DOHH2 (cell line): ENCODE results near the gene RHOT2.

Experiments used
- H3F3A ChIP-seq: fragments of 200-600 bp; sonication (generic), shearing (Covaris generic); 2 replicates; pipeline ENCODE4 v1.6.0; 2016; ENCODE audit warnings: antibody characterized with exemption, mild to moderate bottlenecking; ENCODE audit not compliant: control insufficient read depth, insufficient read depth
- H3K27ac ChIP-seq: fragments of 200-600 bp; sonication (generic); 2 replicates; pipeline ENCODE4 v1.5.1; 2014; ENCODE audit warnings: low read depth, mild to moderate bottlenecking, low read length, moderate library complexity
- H3K27me3 ChIP-seq: fragments of 200-600 bp; sonication (generic); 2 replicates; pipeline ENCODE4 v1.6.1; 2014; ENCODE audit warnings: mild to moderate bottlenecking, low read length, mixed read lengths; ENCODE audit not compliant: control insufficient read depth
- H3K36me3 ChIP-seq: fragments of 200-600 bp; sonication (generic); 2 replicates; pipeline ENCODE4 v1.6.1; 2014; ENCODE audit warnings: mild to moderate bottlenecking, low read length, moderate library complexity, mixed read lengths; ENCODE audit not compliant: control insufficient read depth
- H3K4me1 ChIP-seq: fragments of 200-600 bp; sonication (generic); 2 replicates; pipeline ENCODE4 v1.6.1; 2014; ENCODE audit warnings: mild to moderate bottlenecking, low read length, mixed read lengths; ENCODE audit not compliant: control insufficient read depth
- H3K4me2 ChIP-seq: fragments of 200-600 bp; sonication (generic); 2 replicates; pipeline ENCODE4 v1.6.0; 2014; ENCODE audit warnings: mild to moderate bottlenecking, low read length, moderate library complexity
- H3K4me3 ChIP-seq: fragments of 200-600 bp; sonication (generic); 2 replicates; pipeline ENCODE4 v1.5.1; 2014; ENCODE audit warnings: mild to moderate bottlenecking, low read length, mixed read lengths
- H3K79me2 ChIP-seq: fragments of 200-600 bp; sonication (generic); 2 replicates; pipeline ENCODE4 v1.6.1; 2014; ENCODE audit warnings: mild to moderate bottlenecking, low read length, mixed read lengths; ENCODE audit not compliant: control insufficient read depth
- H3K9me2 ChIP-seq: fragments of 200-600 bp; sonication (generic); replicated peaks from 2 replicates; pipeline ENCODE4 v1.6.1; 2014; ENCODE audit warnings: mild to moderate bottlenecking, low read length, mixed read lengths; ENCODE audit not compliant: control insufficient read depth
- H3K9me3 ChIP-seq: fragments of 200-600 bp; sonication (generic); 2 replicates; pipeline ENCODE4 v1.6.1; 2014; ENCODE audit warnings: antibody characterized with exemption, low read length, mixed read lengths; ENCODE audit not compliant: control insufficient read depth, insufficient read depth
- H4K20me1 ChIP-seq: fragments of 200-600 bp; sonication (generic); 2 replicates; pipeline ENCODE4 v1.6.0; 2014; ENCODE audit warnings: low read depth, mild to moderate bottlenecking, antibody characterized with exemption, low read length, moderate library complexity; ENCODE audit not compliant: control insufficient read depth, insufficient read depth
- CTCF ChIP-seq: fragments of 200-600 bp; sonication (generic); IDR thresholded peaks from one replicate; pipeline ENCODE4 v1.5.1; 2014; ENCODE audit warnings: antibody characterized with exemption, mild to moderate bottlenecking, low read depth, low read length; ENCODE audit not compliant: poor library complexity, severe bottlenecking
- EZH2phosphoT487 ChIP-seq: fragments of 200-600 bp; sonication (generic); IDR thresholded peaks from 2 replicates; pipeline ENCODE4 v1.6.1; 2017; ENCODE audit warnings: borderline replicate concordance, mild to moderate bottlenecking, antibody characterized with exemption, low read length, moderate library complexity, mixed read lengths

RHOT2 gene

GRCh38 chr16:680967-681745 lies 13.2 kb downstream of the RHOT2 start:
- peaks cover 45% of the 10 kb centered on the region for H3K36me3 ChIP-seq

GRCh38 chr16:681746-682427 lies 14.0 kb downstream of the RHOT2 start:
- Histone ChIP-seq H3K27me3 (no peaks in the 10 kb centered on the region), H3K9me3 (no peaks in the 10 kb centered on the region), H3F3A (no peaks in the 10 kb centered on the region; the same call in 1 of the 2 replicates), H3K4me3 (peak overlapping the region; percentile 98), H3K79me2 (peaks cover 36% of the 10 kb centered on the region), H3K27ac (no peak overlapping the region), H3K4me2 (peak overlapping the region; percentile 97), H3K36me3 (peaks cover 52% of the 10 kb centered on the region), H3K9me2 (no peaks in the 10 kb centered on the region), H3K4me1 (peaks cover 45% of the 10 kb centered on the region), H4K20me1 (peaks cover 19% of the 10 kb centered on the region)
- TF ChIP-seq EZH2phosphoT487 (no peak), CTCF (no peak)

More at GRCh38 chr16:680967-681745, 13.2 kb downstream of the RHOT2 start:
- H3K27me3 ChIP-seq = no peaks in the 10 kb centered on the region
- peak overlapping the region; percentile 98 for H3K4me3 ChIP-seq
- H3K9me3 ChIP-seq = no peaks in the 10 kb centered on the region
- H3K79me2 ChIP-seq = peaks cover 36% of the 10 kb centered on the region
- peaks cover 45% of the 10 kb centered on the region for H3K4me1 ChIP-seq
- H3F3A ChIP-seq = no peaks in the 10 kb centered on the region; the same call in 1 of the 2 replicates
- no peak for TF ChIP-seq EZH2phosphoT487
- TF ChIP-seq CTCF = peak; percentile 40
- H3K27ac ChIP-seq = peak overlapping the region; percentile 60
- H3K4me2 ChIP-seq = peak overlapping the region; percentile 97
- H4K20me1 ChIP-seq = peaks cover 19% of the 10 kb centered on the region
- H3K9me2 ChIP-seq = no peaks in the 10 kb centered on the region

- peaks cover 36% of the 10 kb centered on the region for H3K79me2 ChIP-seq
- H3K4me3 ChIP-seq = peak overlapping the region; percentile 93
- H3K27me3 ChIP-seq = no peaks in the 10 kb centered on the region
- H3F3A ChIP-seq = no peaks in the 10 kb centered on the region; the same call in 1 of the 2 replicates
- peaks cover 19% of the 10 kb centered on the region for H4K20me1 ChIP-seq
- no peaks in the 10 kb centered on the region for H3K9me2 ChIP-seq
- peaks cover 57% of the 10 kb centered on the region for H3K36me3 ChIP-seq
- no peaks in the 10 kb centered on the region for H3K9me3 ChIP-seq
- H3K27ac ChIP-seq = no peak overlapping the region
- H3K4me2 ChIP-seq = peak overlapping the region; percentile 97
- TF ChIP-seq EZH2phosphoT487 (no peak), CTCF (no peak)
- peaks cover 45% of the 10 kb centered on the region for H3K4me1 ChIP-seq
These were observed 14.8 kb downstream of the RHOT2 start for GRCh38 chr16:682493-683395.
